ENCODE results near the gene CD3E. TPM values are rescaled to one million over a fixed set of nuclear protein-coding genes. Genes with fewer than 3 reads are reported as not detected.
A peak's percentile ranks its signal among the peaks of the same experiment; 100 is the strongest.

The CD3E gene
- total and polyA plus RNA-seq, 3 experiments from 2014 or later: 534 to 1,158 (median 541) TPM

- CTCF ChIA-PET: interaction anchor here (0.8 to 4.3 kb wide), 10 partner anchors 10 to 155 kb away, joined by 3 to 39 read pairs (median 4); partner anchors contain the start of genes CD3D, CD3G and JAML
- no peaks in the 10 kb centered on the region for H3K9me3 Mint-ChIP-seq
These were observed 48.7 kb downstream of the CD3E start for GRCh38 chr11:118353084-118353710.

GRCh38 chr11:118358071-118358470, 53.5 kb downstream of the CD3E start:
- POLR2A ChIA-PET: no interaction called here
- Histone ChIP-seq H3K36me3 (ENCODE audit: insufficient read depth, low read length) (peaks cover 4% of the 10 kb centered on the region), H3K4me3 (ENCODE audit: low read length) (no peak overlapping the region), H3K27me3 (ENCODE audit: insufficient read depth, low read length, poor library complexity, severe bottlenecking) (no peaks in the 10 kb centered on the region), H3K4me1 (ENCODE audit: insufficient read depth, low read length) (peaks cover 35% of the 10 kb centered on the region), H3K27ac (ENCODE audit: low read depth, low read length) (no peak overlapping the region), H3K9me3 (ENCODE audit: low read length) (no peaks in the 10 kb centered on the region)
- Mint-ChIP-seq H3K36me3 (peaks cover 0 to 41% (median 12%) of the 10 kb centered on the region in 3 donors), H3K9me3 (peaks cover 0 to 3% (median 0%) of the 10 kb centered on the region in 5 donors), H3K4me3 (peak overlapping the region in 1 of 7 donors; percentile 11), H3K27ac (peak overlapping the region in 7 of 8 donors; percentile 9 to 99 (median 48)), H3K27me3 (peaks cover 0 to 7% of the 10 kb centered on the region in 2 donors), H3K4me1 (peaks cover 40 to 57% (median 48%) of the 10 kb centered on the region in 3 donors)
- CTCF ChIA-PET: no interaction called here
- DNase-seq: no peak

More at GRCh38 chr11:118353084-118353710, 48.7 kb downstream of the CD3E start:
- H3K4me1 Mint-ChIP-seq: peaks cover 21 to 45% (median 38%) of the 10 kb centered on the region in 3 donors
- Histone ChIP-seq H3K36me3 (ENCODE audit: insufficient read depth, low read length) (peaks cover 39% of the 10 kb centered on the region), H3K9me3 (ENCODE audit: low read length) (no peaks in the 10 kb centered on the region), H3K27ac (ENCODE audit: low read depth, low read length) (no peak overlapping the region), H3K4me1 (ENCODE audit: insufficient read depth, low read length) (peaks cover 23% of the 10 kb centered on the region), H3K27me3 (ENCODE audit: insufficient read depth, low read length, poor library complexity, severe bottlenecking) (no peaks in the 10 kb centered on the region), H3K4me3 (ENCODE audit: low read length) (no peak overlapping the region)
- peak in 2 of 5 donors; percentile 53 to 68 for DNase-seq
- H3K4me3 Mint-ChIP-seq: no peak overlapping the region
- peaks cover 0 to 61% (median 33%) of the 10 kb centered on the region in 3 donors for H3K36me3 Mint-ChIP-seq
- POLR2A ChIA-PET: no interaction called here
- peak overlapping the region; percentile 83 to 97 (median 92) for H3K27ac Mint-ChIP-seq
- H3K27me3 Mint-ChIP-seq: no peaks in the 10 kb centered on the region

GRCh38 chr11:118359295-118359958, 54.9 kb downstream of the CD3E start, which contains the start of gene UBE4A:
UBE4A (plus strand) TSS chr11:118359600; CDS start chr11:118365081, 5,481 bp downstream.
- CTCF ChIA-PET: interaction anchor here (1.2 kb wide), 4 partner anchors 53 to 161 kb away, joined by 3 to 6 read pairs (median 4); no protein-coding TSS in a partner anchor

GRCh38 chr11:118364956-118365615, 60.6 kb downstream of the CD3E start:
- POLR2A ChIA-PET: interaction anchor here (0.7 to 1.3 kb wide), 3 partner anchors 34 to 163 kb away, joined by 3 read pairs; partner anchors contain the start of gene CD3E
- Histone ChIP-seq H3K4me3 (ENCODE audit: low read length) (no peak overlapping the region), H3K27ac (ENCODE audit: low read depth, low read length) (no peak overlapping the region), H3K9me3 (ENCODE audit: low read length) (no peaks in the 10 kb centered on the region), H3K4me1 (ENCODE audit: insufficient read depth, low read length) (peaks cover 27% of the 10 kb centered on the region), H3K36me3 (ENCODE audit: insufficient read depth, low read length) (peaks cover 44% of the 10 kb centered on the region), H3K27me3 (ENCODE audit: insufficient read depth, low read length, poor library complexity, severe bottlenecking) (no peaks in the 10 kb centered on the region)
- CTCF ChIA-PET: interaction anchor here (0.7 to 3.2 kb wide), 8 partner anchors 10 to 167 kb away, joined by 3 to 8 read pairs (median 4); no protein-coding TSS in a partner anchor
- Mint-ChIP-seq H3K4me1 (peaks cover 32 to 54% (median 43%) of the 10 kb centered on the region in 3 donors), H3K9me3 (no peaks in the 10 kb centered on the region), H3K4me3 (no peak overlapping the region), H3K27me3 (no peaks in the 10 kb centered on the region), H3K36me3 (peaks cover 12 to 79% (median 28%) of the 10 kb centered on the region in 3 donors), H3K27ac (peak overlapping the region in 1 of 8 donors; percentile 51)
- DNase-seq: no peak

More at GRCh38 chr11:118359295-118359958, 54.9 kb downstream of the CD3E start, which contains the start of gene UBE4A:
- H3K4me1 ChIP-seq (ENCODE audit: insufficient read depth, low read length): peaks cover 35% of the 10 kb centered on the region
- H3K9me3 ChIP-seq (ENCODE audit: low read length): no peaks in the 10 kb centered on the region
- peaks cover 41 to 57% (median 56%) of the 10 kb centered on the region in 3 donors for H3K4me1 Mint-ChIP-seq
- H3K9me3 Mint-ChIP-seq: peaks cover 0 to 3% (median 0%) of the 10 kb centered on the region in 5 donors
- H3K27me3 ChIP-seq (ENCODE audit: insufficient read depth, low read length, poor library complexity, severe bottlenecking): no peaks in the 10 kb centered on the region
- peak within 1 kb of the TSS; percentile 91 to 99 (median 97) for H3K4me3 Mint-ChIP-seq
- H3K4me3 ChIP-seq (ENCODE audit: low read length): peak within 1 kb of the TSS; percentile 96
- peaks cover 0 to 7% of the 10 kb centered on the region in 2 donors for H3K27me3 Mint-ChIP-seq
- peaks cover under 1% of the 10 kb centered on the region for H3K36me3 ChIP-seq (ENCODE audit: insufficient read depth, low read length)
- peak within 1 kb of the TSS; percentile 95 to 100 (median 98) for H3K27ac Mint-ChIP-seq
- peak; percentile 93 to 99 (median 95) for DNase-seq
- H3K36me3 Mint-ChIP-seq: peaks cover 0 to 43% (median 10%) of the 10 kb centered on the region in 3 donors
- peak within 1 kb of the TSS; percentile 95 for H3K27ac ChIP-seq (ENCODE audit: low read depth, low read length)
- POLR2A ChIA-PET: interaction anchor here (0.6 to 1.5 kb wide), 12 partner anchors 15 to 1221 kb away, joined by 3 to 10 read pairs (median 4); partner anchors contain the start of genes CD3D, CD3E, CD3G and JAML

Other genes with a start within 250 kb of the CD3E start
- not detected for gene TMPRSS4, start 227.7 kb upstream of the CD3E start, total RNA-seq
- gene TMPRSS4, start 227.7 kb upstream of the CD3E start, polyA plus RNA-seq: not detected
- gene SMIM35, start 217.8 kb upstream of the CD3E start, total RNA-seq: under 1 TPM; 0.40 to 0.63 TPM
- 2.4 TPM for gene SMIM35, start 217.8 kb upstream of the CD3E start, polyA plus RNA-seq
- under 1 TPM; 0.26 to 0.33 TPM for gene SCN4B, start 151.9 kb upstream of the CD3E start, total RNA-seq
- not detected for gene SCN4B, start 151.9 kb upstream of the CD3E start, polyA plus RNA-seq
- gene SCN2B, start 128.1 kb upstream of the CD3E start, total RNA-seq: not detected
- gene SCN2B, start 128.1 kb upstream of the CD3E start, polyA plus RNA-seq: not detected
- 100 to 1,000 TPM; 363 to 387 TPM for gene JAML, start 79.7 kb upstream of the CD3E start, total RNA-seq
- 210 TPM for gene JAML, start 79.7 kb upstream of the CD3E start, polyA plus RNA-seq
- 100 to 1,000 TPM; 113 to 119 TPM for gene MPZL3, start 52.4 kb upstream of the CD3E start, total RNA-seq
- gene MPZL3, start 52.4 kb upstream of the CD3E start, polyA plus RNA-seq: 10.6 TPM
- 1 to 10 TPM; 4.5 to 5.5 TPM for gene MPZL2, start 40.4 kb upstream of the CD3E start, total RNA-seq
- gene MPZL2, start 40.4 kb upstream of the CD3E start, polyA plus RNA-seq: 0.36 TPM
- 100 to 1,000 TPM; 426 to 438 TPM for gene CD3D, start 38.0 kb downstream of the CD3E start, total RNA-seq
- 1,253 TPM for gene CD3D, start 38.0 kb downstream of the CD3E start, polyA plus RNA-seq
- 100 to 1,000 TPM; 167 to 170 TPM for gene CD3G, start 39.6 kb downstream of the CD3E start, total RNA-seq
- gene CD3G, start 39.6 kb downstream of the CD3E start, polyA plus RNA-seq: 414 TPM
- gene UBE4A, start 54.9 kb downstream of the CD3E start, total RNA-seq: 10 to 100 TPM; 55.9 to 56.8 TPM
- 27.8 TPM for gene UBE4A, start 54.9 kb downstream of the CD3E start, polyA plus RNA-seq
- 100 to 1,000 TPM; 277 to 280 TPM for gene ATP5MG, start 96.9 kb downstream of the CD3E start, total RNA-seq
- gene ATP5MG, start 96.9 kb downstream of the CD3E start, polyA plus RNA-seq: 632 TPM
- 10 to 100 TPM; 80.0 to 80.6 TPM for gene KMT2A, start 131.8 kb downstream of the CD3E start, total RNA-seq
- gene KMT2A, start 131.8 kb downstream of the CD3E start, polyA plus RNA-seq: 40.5 TPM
- gene TTC36, start 222.7 kb downstream of the CD3E start, total RNA-seq: under 1 TPM; 0.44 to 0.59 TPM
- not detected for gene TTC36, start 222.7 kb downstream of the CD3E start, polyA plus RNA-seq
- 1 to 10 TPM; 7.0 to 8.3 TPM for gene TMEM25, start 226.5 kb downstream of the CD3E start, total RNA-seq
- gene TMEM25, start 226.5 kb downstream of the CD3E start, polyA plus RNA-seq: 12.1 TPM